ENCODE results near the gene XRN2. TPM values are rescaled to one million over a fixed set of nuclear protein-coding genes. Genes with fewer than 3 reads are reported as not detected.
A peak's percentile ranks its signal among the peaks of the same experiment; 100 is the strongest.
"Not testable (repeated sequence)": the region's sequence is repeated elsewhere in the genome, so short reads cannot be mapped to it uniquely, and the experiment has no call there.

XRN2 gene
- total RNA-seq, 3 donors from 2014 or later (not counting 1 experiment from before 2014, with no cell fraction given) = 52.9 to 61.8 (median 57.4) TPM

GRCh38 chr20:21411725-21412124, 108.6 kb downstream of the XRN2 start:
- no peak overlapping the region for H3K27ac Mint-ChIP-seq
- ATAC-seq = no peak
- TF ChIP-seq CTCF (IDR thresholded peaks at IDR 0.05) = no peak
- no peaks in the 10 kb centered on the region for H3K4me1 Mint-ChIP-seq
- DNase-seq = no peak
- H3K4me3 Mint-ChIP-seq = no peak overlapping the region
- Histone ChIP-seq H3K27ac (ENCODE audit: low read length) (no peak overlapping the region), H3K36me3 (ENCODE audit: control insufficient read depth, insufficient read depth, low read length) (no peaks in the 10 kb centered on the region), H3K4me3 (ENCODE audit: low read length) (no peak overlapping the region), H3K9me3 (ENCODE audit: control insufficient read depth, insufficient read depth, low read length) (no peaks in the 10 kb centered on the region), H3K4me1 (ENCODE audit: control insufficient read depth, insufficient read depth, low read length) (peaks cover 7% of the 10 kb centered on the region), H3K27me3 (ENCODE audit: control insufficient read depth, insufficient read depth, low read length) (no peaks in the 10 kb centered on the region)
- peaks cover 22% of the 10 kb centered on the region for H3K36me3 Mint-ChIP-seq
- H3K9me3 Mint-ChIP-seq = no peaks in the 10 kb centered on the region
- peaks cover 26 to 71% of the 10 kb centered on the region in 2 donors for H3K27me3 Mint-ChIP-seq (ENCODE audit: low read depth in 2 of 2)
- intact Hi-C loops (cut with micrococcal nuclease) = no loop called here

GRCh38 chr20:21413996-21414395, 110.9 kb downstream of the XRN2 start:
- H3K36me3 ChIP-seq (ENCODE audit: control insufficient read depth, insufficient read depth, low read length); H3K9me3 ChIP-seq (ENCODE audit: control insufficient read depth, insufficient read depth, low read length); H3K27ac Mint-ChIP-seq; H3K27me3 ChIP-seq (ENCODE audit: control insufficient read depth, insufficient read depth, low read length); H3K4me3 Mint-ChIP-seq; ATAC-seq; H3K9me3 Mint-ChIP-seq; H3K4me1 Mint-ChIP-seq; intact Hi-C loops (cut with micrococcal nuclease); H3K4me3 ChIP-seq (ENCODE audit: low read length); H3K4me1 ChIP-seq (ENCODE audit: control insufficient read depth, insufficient read depth, low read length); H3K27ac ChIP-seq (ENCODE audit: low read length): not testable (repeated sequence)
- H3K27me3 Mint-ChIP-seq (ENCODE audit: low read depth in 2 of 2) = peaks cover 26 to 78% of the 10 kb centered on the region in 2 donors
- peaks cover 24% of the 10 kb centered on the region for H3K36me3 Mint-ChIP-seq
- DNase-seq = peak in 1 of 2 donors; percentile 31
- 39% methylated on average over 2 of the region's 3 CpGs for WGBS (ENCODE audit: insufficient coverage)

- H3K4me3 ChIP-seq (ENCODE audit: low read length); ATAC-seq; H3K4me1 Mint-ChIP-seq; H3K4me1 ChIP-seq (ENCODE audit: control insufficient read depth, insufficient read depth, low read length); H3K27ac ChIP-seq (ENCODE audit: low read length); H3K4me3 Mint-ChIP-seq; intact Hi-C loops (cut with micrococcal nuclease); H3K9me3 Mint-ChIP-seq; H3K36me3 ChIP-seq (ENCODE audit: control insufficient read depth, insufficient read depth, low read length); H3K9me3 ChIP-seq (ENCODE audit: control insufficient read depth, insufficient read depth, low read length); H3K27ac Mint-ChIP-seq; H3K27me3 ChIP-seq (ENCODE audit: control insufficient read depth, insufficient read depth, low read length); DNase-seq: not testable (repeated sequence)
- WGBS (ENCODE audit: insufficient coverage) = no CpG with 5 or more reads among the region's 2 CpGs
- Mint-ChIP-seq H3K36me3 (peaks cover 17% of the 10 kb centered on the region), H3K27me3 (ENCODE audit: low read depth in 2 of 2) (peaks cover 13 to 38% of the 10 kb centered on the region in 2 donors)
These were observed 116.0 kb downstream of the XRN2 start for GRCh38 chr20:21419147-21419546.

GRCh38 chr20:21421601-21422236, 118.6 kb downstream of the XRN2 start:
- H3K4me1 Mint-ChIP-seq = no peaks in the 10 kb centered on the region
- H3K4me3 Mint-ChIP-seq = no peak overlapping the region
- H3K27me3 ChIP-seq (ENCODE audit: control insufficient read depth, insufficient read depth, low read length) = no peaks in the 10 kb centered on the region
- TF ChIP-seq CTCF (IDR thresholded peaks at IDR 0.05) = no peak
- peaks cover 3 to 30% of the 10 kb centered on the region in 2 donors for H3K27me3 Mint-ChIP-seq (ENCODE audit: low read depth in 2 of 2)
- ATAC-seq (no peak), DNase-seq (no peak)
- WGBS (ENCODE audit: insufficient coverage) = 82% methylated on average over 3 of the region's 4 CpGs
- H3K36me3 Mint-ChIP-seq = peaks cover 25% of the 10 kb centered on the region
- H3K4me1 ChIP-seq (ENCODE audit: control insufficient read depth, insufficient read depth, low read length) = no peaks in the 10 kb centered on the region
- H3K36me3 ChIP-seq (ENCODE audit: control insufficient read depth, insufficient read depth, low read length) = no peaks in the 10 kb centered on the region
- peaks cover 15% of the 10 kb centered on the region for H3K9me3 ChIP-seq (ENCODE audit: control insufficient read depth, insufficient read depth, low read length)
- H3K4me3 ChIP-seq (ENCODE audit: low read length) = no peak overlapping the region
- peaks cover 10 to 13% of the 10 kb centered on the region in 2 donors for H3K9me3 Mint-ChIP-seq
- no peak overlapping the region for H3K27ac ChIP-seq (ENCODE audit: low read length)
- intact Hi-C loops (cut with micrococcal nuclease) = no loop called here
- no peak overlapping the region for H3K27ac Mint-ChIP-seq

GRCh38 chr20:21423712-21424111, 120.6 kb downstream of the XRN2 start:
- H3K27me3 ChIP-seq (ENCODE audit: control insufficient read depth, insufficient read depth, low read length); H3K36me3 ChIP-seq (ENCODE audit: control insufficient read depth, insufficient read depth, low read length); H3K4me1 ChIP-seq (ENCODE audit: control insufficient read depth, insufficient read depth, low read length); H3K4me3 Mint-ChIP-seq; H3K27ac Mint-ChIP-seq; H3K4me3 ChIP-seq (ENCODE audit: low read length); intact Hi-C loops (cut with micrococcal nuclease); H3K27ac ChIP-seq (ENCODE audit: low read length); H3K4me1 Mint-ChIP-seq; ATAC-seq; DNase-seq: not testable (repeated sequence)
- peaks cover 15% of the 10 kb centered on the region for H3K9me3 ChIP-seq (ENCODE audit: control insufficient read depth, insufficient read depth, low read length)
- Mint-ChIP-seq H3K36me3 (peaks cover 22% of the 10 kb centered on the region), H3K9me3 (peaks cover 10 to 13% of the 10 kb centered on the region in 2 donors), H3K27me3 (ENCODE audit: low read depth in 2 of 2) (peaks cover 2 to 29% of the 10 kb centered on the region in 2 donors)
- 94% methylated on average over 1 of the region's 1 CpG for WGBS (ENCODE audit: insufficient coverage)

Data from natural killer cell (primary cell).